Stimulated activated CD8-positive, alpha-beta memory T cell treated with anti-CD3 and anti-CD28 coated beads, Interleukin-4, amount 100 ng/mL, for 4 hours (primary cell): ENCODE data around the gene LTO1.

Source experiments
- DNase-seq, 2 donors: peaks; one replicate each; pipeline ENCODE4 v3.0.0-alpha.2; 2020; ENCODE audit warnings: low read depth in 2 of 2, low spot score in 1 of 2

LTO1 gene

DNA sequence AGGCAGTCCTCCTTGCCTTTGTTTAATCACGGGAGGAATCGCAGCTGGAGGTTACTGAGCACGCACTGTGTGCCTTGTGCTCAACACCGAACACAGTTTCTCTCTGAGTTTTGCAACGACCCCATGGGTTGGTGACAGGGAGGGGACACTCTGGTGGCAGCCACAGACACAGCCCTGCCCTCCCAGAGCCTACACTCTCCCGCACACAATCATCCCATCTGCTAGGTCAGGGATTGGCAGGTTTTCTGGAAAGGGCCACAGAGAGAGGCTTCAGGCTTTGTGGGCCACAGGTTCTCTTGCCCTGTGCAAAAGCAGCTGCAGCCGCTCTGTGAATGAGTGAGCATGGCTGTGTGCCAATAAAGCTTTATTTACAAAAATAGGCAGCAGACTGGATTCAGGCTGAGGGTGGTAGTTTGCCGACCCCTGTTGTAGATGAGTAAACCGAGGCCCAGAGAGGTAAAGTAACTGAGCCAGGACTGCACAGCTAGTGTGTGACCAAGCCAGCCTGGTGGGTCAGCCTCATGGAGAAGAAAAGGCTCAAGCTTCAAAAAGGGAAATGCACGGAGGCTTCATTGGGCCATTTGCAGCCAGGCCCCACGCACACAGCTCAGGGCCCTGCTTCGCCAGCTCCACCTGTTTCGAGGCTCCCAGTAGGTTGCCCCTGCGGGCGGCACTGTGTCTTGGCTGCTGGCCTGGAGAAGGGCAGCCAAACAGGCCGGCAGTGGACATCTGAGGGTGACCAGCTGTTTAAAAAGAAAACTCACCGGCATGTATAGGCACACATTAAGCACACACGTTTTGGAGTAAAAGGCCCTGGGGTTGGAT, 16.3 kb downstream of the LTO1 start:
- no peak for DNase-seq

- no peak for DNase-seq
Measured at GRCh38 chr11:69657911-69658625, 17.1 kb downstream of the LTO1 start.

DNA sequence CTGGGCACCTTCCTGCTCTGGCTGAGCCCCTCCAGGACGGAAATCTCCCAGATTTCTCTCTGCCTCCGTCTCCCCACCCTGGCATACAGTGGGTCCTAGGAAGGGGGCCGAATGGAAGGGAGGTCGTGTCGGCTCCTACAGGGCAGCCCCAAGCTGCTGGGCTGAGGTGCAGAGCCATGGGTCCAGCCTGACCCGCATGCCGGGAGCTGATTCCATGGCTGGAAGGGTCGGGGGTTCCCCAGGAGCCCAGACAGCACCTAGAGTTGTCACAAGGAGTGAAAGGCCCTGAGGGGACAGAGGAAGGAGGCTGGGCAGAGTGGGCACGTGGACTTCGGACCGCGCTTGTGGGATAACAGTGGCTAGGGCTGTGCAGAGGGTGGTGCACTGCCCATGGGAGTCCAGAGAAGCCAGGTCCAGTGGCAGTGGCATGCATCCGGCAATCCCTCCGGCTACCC, 17.7 kb downstream of the LTO1 start:
- DNase-seq, result no peak

GRCh38 chr11:69656536-69657455, 18.4 kb downstream of the LTO1 start:
- no peak for DNase-seq

DNA sequence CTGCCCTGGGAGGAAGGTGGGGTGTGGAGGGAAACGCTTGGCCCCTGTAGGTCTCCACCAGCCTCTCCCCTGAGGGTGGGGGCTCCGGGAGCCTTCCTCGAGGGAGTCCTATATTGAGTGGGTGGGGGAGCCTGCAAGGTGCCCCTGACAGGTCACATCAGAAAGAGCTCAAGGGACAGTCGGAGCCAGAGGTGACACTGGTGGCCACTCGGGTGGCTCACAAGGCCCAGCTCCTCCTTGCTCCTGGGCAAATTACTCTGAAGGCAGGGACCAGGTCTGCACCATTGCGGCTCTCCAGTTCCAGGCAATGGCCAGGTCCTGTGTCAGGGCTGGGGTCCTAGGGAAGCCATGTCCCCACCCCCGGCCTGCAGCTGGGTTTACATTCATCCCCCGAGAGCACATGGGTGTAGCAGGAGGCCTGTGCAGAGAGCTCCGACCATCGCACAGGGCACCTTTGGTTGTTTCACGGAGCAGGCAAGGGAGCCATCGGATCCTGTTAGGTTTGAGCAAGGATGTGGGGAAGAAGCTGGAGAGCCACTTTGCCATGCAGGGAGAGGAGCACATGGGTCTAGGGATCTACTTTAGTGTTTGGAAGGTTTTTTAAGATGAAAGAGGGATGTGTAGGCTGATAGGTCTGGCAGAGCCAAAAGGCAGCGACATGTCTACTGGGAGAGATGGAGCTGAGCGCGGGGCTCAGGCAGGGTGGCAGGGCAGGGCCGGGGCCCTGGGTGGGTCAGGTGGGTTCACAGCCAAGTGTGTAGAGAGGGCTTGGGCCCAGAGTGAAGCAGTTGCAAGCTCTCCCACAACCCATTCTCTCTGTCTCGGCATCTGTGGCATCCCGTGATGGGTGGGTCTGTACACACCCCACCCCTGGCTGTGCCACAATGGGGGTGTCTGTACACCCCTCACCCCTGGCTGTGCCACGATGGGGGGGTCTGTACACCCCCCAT, 19.4 kb downstream of the LTO1 start:
- DNase-seq, result no peak

DNA sequence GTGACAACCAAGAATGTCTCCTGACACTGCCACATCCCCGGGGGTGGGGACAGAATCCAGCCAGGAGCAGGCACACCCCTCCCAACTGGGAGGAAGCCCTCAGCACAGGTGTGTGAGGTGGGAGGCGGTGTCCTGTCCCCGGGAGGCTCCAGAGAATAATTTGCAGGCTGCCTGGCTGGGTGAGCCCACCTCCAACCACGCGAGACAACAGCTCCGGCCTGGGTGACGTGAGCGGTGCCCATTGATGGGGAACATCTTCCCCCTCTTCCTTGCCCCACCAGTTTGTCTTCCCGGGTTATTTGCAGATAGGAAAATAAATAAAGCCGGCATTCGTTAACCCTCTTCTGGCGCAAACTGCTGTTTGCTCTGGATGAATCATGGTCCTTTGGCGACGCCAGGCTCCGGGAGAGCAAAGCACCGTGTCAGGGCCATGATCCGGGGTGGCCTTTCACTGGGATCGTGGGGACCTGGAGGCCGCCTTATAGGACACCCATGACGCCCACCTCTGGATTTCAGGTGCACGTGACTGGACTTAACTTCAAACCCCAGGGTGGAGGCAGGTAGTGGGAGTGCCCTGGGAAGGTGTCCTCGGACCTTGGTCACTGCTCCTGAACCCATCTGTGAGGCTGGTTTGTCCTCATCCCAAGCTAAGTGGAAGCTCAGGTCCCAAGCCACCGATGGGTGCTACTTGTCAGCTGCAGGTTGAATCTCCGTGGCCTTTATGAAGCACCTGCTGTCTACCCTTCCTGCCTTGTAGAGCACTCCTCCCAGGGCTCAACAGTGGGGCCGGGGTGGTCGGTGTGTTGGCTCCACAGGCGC, 20.3 kb downstream of the LTO1 start:
- DNase-seq, result no peak

GRCh38 chr11:69654001-69654659, 21.0 kb downstream of the LTO1 start:
- no peak for DNase-seq

GRCh38 chr11:69653406-69653960, 21.7 kb downstream of the LTO1 start:
- no peak for DNase-seq

DNA sequence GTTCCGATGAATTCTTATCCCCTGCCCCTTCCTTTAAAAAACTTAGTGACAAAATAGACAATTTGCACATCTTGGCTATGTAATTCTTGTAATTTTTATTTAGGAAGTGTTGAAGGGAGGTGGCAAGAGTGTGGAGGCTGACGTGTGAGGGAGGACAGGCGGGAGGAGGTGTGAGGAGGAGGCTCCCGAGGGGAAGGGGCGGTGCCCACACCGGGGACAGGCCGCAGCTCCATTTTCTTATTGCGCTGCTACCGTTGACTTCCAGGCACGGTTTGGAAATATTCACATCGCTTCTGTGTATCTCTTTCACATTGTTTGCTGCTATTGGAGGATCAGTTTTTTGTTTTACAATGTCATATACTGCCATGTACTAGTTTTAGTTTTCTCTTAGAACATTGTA, 22.2 kb downstream of the LTO1 start:
- no peak for DNase-seq

DNA sequence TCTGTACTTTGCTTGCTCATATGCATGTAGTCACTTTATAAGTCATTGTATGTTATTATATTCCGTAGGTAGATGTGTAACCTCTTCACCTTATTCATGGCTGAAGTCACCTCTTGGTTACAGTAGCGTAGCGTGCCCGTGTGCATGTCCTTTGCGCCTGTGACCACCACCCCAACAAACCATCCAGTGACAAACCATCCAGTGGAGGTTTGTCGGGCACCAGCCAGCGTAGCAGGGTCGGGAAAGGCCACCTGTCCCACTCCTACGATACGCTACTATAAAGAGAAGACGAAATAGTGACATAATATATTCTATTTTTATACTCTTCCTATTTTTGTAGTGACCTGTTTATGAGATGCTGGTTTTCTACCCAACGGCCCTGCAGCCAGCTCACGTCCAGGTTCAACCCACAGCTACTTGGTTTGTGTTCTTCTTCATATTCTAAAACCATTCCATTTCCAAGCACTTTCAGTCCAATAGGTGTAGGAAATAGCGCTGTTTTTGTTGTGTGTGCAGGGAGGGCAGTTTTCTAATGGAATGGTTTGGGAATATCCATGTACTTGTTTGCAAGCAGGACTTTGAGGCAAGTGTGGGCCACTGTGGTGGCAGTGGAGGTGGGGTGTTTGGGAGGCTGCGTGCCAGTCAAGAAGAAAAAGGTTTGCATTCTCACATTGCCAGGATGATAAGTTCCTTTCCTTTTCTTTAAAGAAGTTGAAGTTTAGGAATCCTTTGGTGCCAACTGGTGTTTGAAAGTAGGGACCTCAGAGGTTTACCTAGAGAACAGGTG, 23.1 kb downstream of the LTO1 start:
- no peak for DNase-seq

- DNase-seq, result no peak
Measured at GRCh38 chr11:69650832-69651344, 24.3 kb downstream of the LTO1 start.

DNA sequence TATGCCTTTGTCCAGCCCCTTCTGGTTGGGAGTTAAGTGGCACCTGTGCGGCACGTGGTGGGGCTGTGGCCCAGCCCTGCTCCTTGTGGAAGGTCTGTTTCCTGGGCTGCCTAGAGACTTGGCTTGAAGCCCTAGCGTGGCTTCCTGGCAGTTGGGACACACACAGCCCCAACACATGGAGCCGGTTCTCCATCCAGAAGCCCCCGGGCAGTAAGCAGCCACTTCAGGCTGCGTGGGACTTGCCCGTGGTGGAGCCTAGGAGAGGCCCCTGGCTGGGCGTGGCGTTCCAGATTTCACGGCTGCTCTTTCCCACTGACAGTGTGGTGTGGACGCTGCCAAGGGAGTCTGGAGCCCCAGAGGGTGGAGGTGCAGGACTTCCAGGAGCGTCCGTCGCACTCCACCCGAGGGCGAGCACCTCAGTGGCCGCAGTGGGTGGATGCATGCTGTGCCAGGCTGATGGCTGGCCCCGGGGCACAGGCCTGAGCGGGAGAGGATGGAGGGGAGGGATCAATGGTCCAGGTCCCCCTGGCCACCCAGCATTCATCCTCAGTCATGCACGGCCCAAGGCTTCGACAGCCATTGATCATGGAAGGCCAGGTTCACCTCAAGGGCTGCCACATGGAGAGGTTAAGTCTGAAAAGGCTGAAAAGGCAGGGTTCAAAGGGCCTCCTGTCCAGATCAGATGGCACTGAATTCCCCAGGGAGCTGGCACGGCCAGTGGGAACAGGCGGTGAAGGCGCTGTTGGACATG, 24.9 kb downstream of the LTO1 start:
- no peak for DNase-seq

GRCh38 chr11:69649576-69649900, 25.6 kb downstream of the LTO1 start:
- DNase-seq, result no peak

DNA sequence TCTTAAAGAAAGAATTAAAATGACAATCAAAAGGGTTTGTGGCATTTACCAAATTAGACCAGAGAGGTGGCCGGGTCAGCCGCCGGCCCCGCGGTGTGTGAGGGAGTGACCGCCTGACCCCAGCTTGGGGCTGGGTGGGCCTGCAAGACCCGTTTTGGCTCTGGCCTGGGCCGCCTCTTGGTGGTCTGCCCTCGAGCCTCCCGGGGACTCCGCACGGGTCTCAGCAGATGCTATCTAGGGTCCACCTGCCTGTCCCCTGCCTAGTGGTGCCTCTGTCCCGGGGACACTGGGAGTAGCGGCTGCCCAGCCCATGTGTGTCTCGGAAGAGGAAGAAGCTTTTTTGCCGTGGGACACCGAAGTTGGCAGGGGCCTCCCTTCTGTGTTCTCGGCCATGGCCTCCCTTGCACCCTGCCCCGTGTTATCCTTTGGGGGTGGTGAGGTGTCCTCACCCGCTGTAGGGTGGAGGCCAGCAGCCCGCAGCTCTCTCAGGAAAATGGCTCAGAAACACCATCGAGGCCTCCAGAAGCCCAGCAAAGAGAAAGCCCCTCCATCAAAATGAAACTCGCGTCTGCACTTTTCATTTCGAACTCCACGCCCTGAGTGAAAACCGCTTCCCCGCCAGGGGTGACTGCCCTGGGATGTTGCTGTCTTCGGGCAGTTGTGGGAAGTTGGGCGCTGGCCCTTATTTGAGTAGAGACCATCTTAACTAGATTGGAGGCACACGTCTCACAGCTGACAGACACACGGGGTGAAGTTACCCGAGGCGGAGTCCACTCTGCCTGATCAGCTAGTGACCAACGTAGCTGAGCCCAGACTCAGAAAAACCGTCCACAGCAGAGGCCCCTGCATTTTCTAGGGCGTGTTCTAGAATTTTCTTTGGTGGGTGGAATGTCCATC, 26.2 kb downstream of the LTO1 start:
- DNase-seq, result no peak

- no peak for DNase-seq
Measured at GRCh38 chr11:69647761-69648497, 27.2 kb downstream of the LTO1 start.
